PC-9 (cell line): ENCODE results near the gene PSMA7. TPM values are rescaled to one million over a fixed set of nuclear protein-coding genes. Genes with fewer than 3 reads are reported as not detected.

Source experiments
- BruUV-seq: library from RNA; stranded (reverse); fragments of 400-500 nt; replicated peaks from 2 replicates; lab custom pipeline; 2021; lab: Mats Ljungman, UMichigan
- CTCF ChIA-PET: fragments of 300-600 bp; sonication (Branson Sonifier 250); formaldehyde crosslinking; loops from one replicate; lab custom pipeline; 2022; ENCODE audit warnings: antibody characterized with exemption; lab: Charles Lee
- POLR2A ChIA-PET: fragments of 300-600 bp; sonication (Branson Sonifier 250); formaldehyde crosslinking; loops from one replicate; lab custom pipeline; 2022; ENCODE audit warnings: antibody characterized with exemption; ENCODE audit not compliant: unreplicated experiment; lab: Charles Lee
- DNase-seq, 2 experiments: peaks; one replicate each; pipeline versions ENCODE4 v3.0.0 to v3.0.0-alpha.2; 2015 to 2022; ENCODE audit warnings: mixed read lengths in 1 of 2
- H2AFZ ChIP-seq: fragments of 200-600 bp; sonication (generic); 2 replicates; pipeline ENCODE4 v1.8.1; 2017; ENCODE audit warnings: antibody characterized with exemption
- H3F3A ChIP-seq: fragments of 200-600 bp; sonication (generic); 2 replicates; pipeline ENCODE4 v1.8.1; 2017; ENCODE audit warnings: antibody characterized with exemption, mild to moderate bottlenecking, low read depth; ENCODE audit not compliant: insufficient read depth
- H3K27ac ChIP-seq: fragments of 200-600 bp; sonication (generic); 2 replicates; pipeline ENCODE4 v1.6.1; 2016; ENCODE audit warnings: mixed run types
- H3K27me3 ChIP-seq: fragments of 200-600 bp; sonication (generic); 2 replicates; pipeline ENCODE4 v1.6.1; 2016; ENCODE audit warnings: low read depth, mixed run types; ENCODE audit not compliant: insufficient read depth
- H3K36me3 ChIP-seq: fragments of 200-600 bp; sonication (generic); 2 replicates; pipeline ENCODE4 v1.6.1; 2016; ENCODE audit warnings: low read depth, mixed run types
- H3K4me1 ChIP-seq: fragments of 200-600 bp; sonication (generic); replicated peaks from 2 replicates; pipeline ENCODE4 v1.6.1; 2016; ENCODE audit warnings: mixed run types; ENCODE audit not compliant: insufficient read depth
- H3K4me2 ChIP-seq: fragments of 200-600 bp; sonication (generic); 2 replicates; pipeline ENCODE4 v1.6.1; 2017; ENCODE audit warnings: mixed run types
- H3K4me3 ChIP-seq: fragments of 200-600 bp; sonication (generic); 2 replicates; pipeline ENCODE4 v1.6.1; 2016; ENCODE audit warnings: mixed run types
- H3K79me2 ChIP-seq: fragments of 200-600 bp; sonication (generic); 2 replicates; pipeline ENCODE4 v1.6.1; 2017; ENCODE audit warnings: low read depth, mixed run types
- H3K9me2 ChIP-seq: fragments of 200-600 bp; sonication (generic); 2 replicates; pipeline ENCODE4 v1.8.1; 2017; ENCODE audit warnings: mild to moderate bottlenecking; ENCODE audit not compliant: insufficient read depth
- H3K9me3 ChIP-seq: fragments of 200-600 bp; sonication (generic); 2 replicates; pipeline ENCODE4 v1.8.1; 2016; ENCODE audit warnings: low read depth; ENCODE audit not compliant: insufficient read depth
- H4K20me1 ChIP-seq: fragments of 200-600 bp; sonication (generic); 2 replicates; pipeline ENCODE4 v1.8.1; 2017; ENCODE audit not compliant: insufficient read depth
- EZH2 ChIP-seq: fragments of 200-600 bp; sonication (generic); IDR thresholded peaks from 2 replicates; pipeline ENCODE4 v1.8.0; 2017; ENCODE audit warnings: antibody characterized with exemption, low read depth
- intact Hi-C: fragments of 100-400 bp; cut with micrococcal nuclease; formaldehyde crosslinking; loops from one replicate; pipeline ENCODE4 v1.10.0; 2022; ENCODE audit not compliant: unreplicated experiment
- total RNA-seq: library from RNA; stranded (reverse); gene quantifications from 2 replicates; pipeline ENCODE4 v1.2.3, GENCODE V29; 2021
- TF ChIP-seq, protein P1 (sequence below): fragments of 200-600 bp; sonication (generic); conservative IDR thresholded peaks from 2 replicates; pipeline ENCODE4 v1.6.1; 2017; ENCODE audit warnings: mixed run types, antibody characterized with exemption, mild to moderate bottlenecking, moderate library complexity

The PSMA7 gene
- total RNA-seq, 1 experiment from 2014 or later = 391 TPM

GRCh38 chr20:62160253-62160652 lies 17.1 kb upstream of the PSMA7 start:
- Histone ChIP-seq H3K36me3 (peaks cover 13% of the 10 kb centered on the region; the same call in 1 of the 2 replicates), H4K20me1 (peaks cover 46% of the 10 kb centered on the region), H3K4me1 (peaks cover 30% of the 10 kb centered on the region), H3K9me3 (no peaks in the 10 kb centered on the region), H2AFZ (no peak overlapping the region), H3K4me3 (no peak overlapping the region), H3K27me3 (no peaks in the 10 kb centered on the region), H3K4me2 (no peak overlapping the region), H3K79me2 (peaks cover 35% of the 10 kb centered on the region), H3K27ac (no peak overlapping the region), H3K9me2 (no peaks in the 10 kb centered on the region), H3F3A (peaks cover 18% of the 10 kb centered on the region)
- BruUV-seq = no TSS peak
- CTCF ChIA-PET = no interaction called here
- TF ChIP-seq, protein P1, sequence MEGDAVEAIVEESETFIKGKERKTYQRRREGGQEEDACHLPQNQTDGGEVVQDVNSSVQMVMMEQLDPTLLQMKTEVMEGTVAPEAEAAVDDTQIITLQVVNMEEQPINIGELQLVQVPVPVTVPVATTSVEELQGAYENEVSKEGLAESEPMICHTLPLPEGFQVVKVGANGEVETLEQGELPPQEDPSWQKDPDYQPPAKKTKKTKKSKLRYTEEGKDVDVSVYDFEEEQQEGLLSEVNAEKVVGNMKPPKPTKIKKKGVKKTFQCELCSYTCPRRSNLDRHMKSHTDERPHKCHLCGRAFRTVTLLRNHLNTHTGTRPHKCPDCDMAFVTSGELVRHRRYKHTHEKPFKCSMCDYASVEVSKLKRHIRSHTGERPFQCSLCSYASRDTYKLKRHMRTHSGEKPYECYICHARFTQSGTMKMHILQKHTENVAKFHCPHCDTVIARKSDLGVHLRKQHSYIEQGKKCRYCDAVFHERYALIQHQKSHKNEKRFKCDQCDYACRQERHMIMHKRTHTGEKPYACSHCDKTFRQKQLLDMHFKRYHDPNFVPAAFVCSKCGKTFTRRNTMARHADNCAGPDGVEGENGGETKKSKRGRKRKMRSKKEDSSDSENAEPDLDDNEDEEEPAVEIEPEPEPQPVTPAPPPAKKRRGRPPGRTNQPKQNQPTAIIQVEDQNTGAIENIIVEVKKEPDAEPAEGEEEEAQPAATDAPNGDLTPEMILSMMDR = no peak
- TF ChIP-seq EZH2 = no peak
- POLR2A ChIA-PET = no interaction called here
- intact Hi-C loops = no loop called here
- no peak for DNase-seq

DNA sequence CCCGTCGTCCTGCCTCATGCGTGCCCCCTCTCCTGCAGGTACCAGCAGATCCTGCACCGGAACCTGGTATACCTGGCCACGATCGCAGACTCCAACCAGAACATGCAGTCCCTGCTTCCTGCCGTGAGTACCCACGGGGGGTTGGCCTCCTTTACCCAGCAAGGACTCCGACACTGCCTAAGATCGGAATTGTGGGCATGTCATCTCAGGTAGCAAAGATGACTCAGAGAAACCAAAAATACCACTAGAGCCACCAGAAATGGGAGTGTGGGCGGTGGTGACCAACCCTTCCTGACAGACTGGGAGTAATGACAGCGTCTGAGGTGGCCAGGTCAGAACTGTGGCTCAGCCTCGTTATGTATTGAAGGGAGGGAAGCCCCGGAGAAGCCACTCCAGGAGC lies 16.6 kb upstream of the PSMA7 start:
- H3K9me3 ChIP-seq = no peaks in the 10 kb centered on the region
- POLR2A ChIA-PET = no interaction called here
- peaks cover 35% of the 10 kb centered on the region for H3K4me1 ChIP-seq
- peaks cover 50% of the 10 kb centered on the region for H4K20me1 ChIP-seq
- peaks cover 13% of the 10 kb centered on the region; the same call in 1 of the 2 replicates for H3K36me3 ChIP-seq
- H2AFZ ChIP-seq = no peak overlapping the region
- H3K4me3 ChIP-seq = no peak overlapping the region
- H3K4me2 ChIP-seq = peak overlapping the region; percentile 51
- H3K9me2 ChIP-seq = no peaks in the 10 kb centered on the region
- peak; percentile 89 to 92 for DNase-seq
- no TSS peak for BruUV-seq
- H3K79me2 ChIP-seq = peaks cover 40% of the 10 kb centered on the region
- peaks cover 23% of the 10 kb centered on the region for H3F3A ChIP-seq
- H3K27me3 ChIP-seq = no peaks in the 10 kb centered on the region
- intact Hi-C loops = no loop called here
- H3K27ac ChIP-seq = peak overlapping the region; percentile 38; the same call in 1 of the 2 replicates
- TF ChIP-seq, protein P1 = no peak
- TF ChIP-seq EZH2 = no peak
- CTCF ChIA-PET = no interaction called here

GRCh38 chr20:62159052-62159451 lies 15.9 kb upstream of the PSMA7 start:
- H3K4me1 ChIP-seq = peaks cover 42% of the 10 kb centered on the region

More at GRCh38 chr20:62159052-62159451, 15.9 kb upstream of the PSMA7 start:
- Histone ChIP-seq H4K20me1 (peaks cover 58% of the 10 kb centered on the region), H3K27me3 (no peaks in the 10 kb centered on the region), H2AFZ (no peak overlapping the region), H3K27ac (no peak overlapping the region), H3K9me3 (no peaks in the 10 kb centered on the region), H3K9me2 (no peaks in the 10 kb centered on the region), H3K36me3 (peaks cover 13% of the 10 kb centered on the region; the same call in 1 of the 2 replicates), H3K4me3 (no peak overlapping the region), H3K4me2 (peak overlapping the region; percentile 51; the same call in 1 of the 2 replicates), H3K79me2 (peaks cover 46% of the 10 kb centered on the region), H3F3A (peaks cover 30% of the 10 kb centered on the region)
- intact Hi-C loops = no loop called here
- BruUV-seq = no TSS peak
- TF ChIP-seq, protein P1 = no peak
- no peak for TF ChIP-seq EZH2
- no peak for DNase-seq
- ChIA-PET POLR2A (no interaction called here), CTCF (no interaction called here)
